GM10266 (cell line): ENCODE measurements around the gene IFT57.

Experiments
- DNase-seq: peaks from one replicate; pipeline ENCODE4 v3.0.0; 2012; ENCODE audit errors: extremely low spot score
- TF ChIP-seq, protein P1 (sequence below): IDR thresholded peaks from 2 replicates; pipeline ENCODE4 v1.5.1; 2012; ENCODE audit warnings: mild to moderate bottlenecking, low read depth; ENCODE audit not compliant: control insufficient read depth, insufficient read depth; ENCODE audit errors: missing control alignments

The IFT57 gene

DNA sequence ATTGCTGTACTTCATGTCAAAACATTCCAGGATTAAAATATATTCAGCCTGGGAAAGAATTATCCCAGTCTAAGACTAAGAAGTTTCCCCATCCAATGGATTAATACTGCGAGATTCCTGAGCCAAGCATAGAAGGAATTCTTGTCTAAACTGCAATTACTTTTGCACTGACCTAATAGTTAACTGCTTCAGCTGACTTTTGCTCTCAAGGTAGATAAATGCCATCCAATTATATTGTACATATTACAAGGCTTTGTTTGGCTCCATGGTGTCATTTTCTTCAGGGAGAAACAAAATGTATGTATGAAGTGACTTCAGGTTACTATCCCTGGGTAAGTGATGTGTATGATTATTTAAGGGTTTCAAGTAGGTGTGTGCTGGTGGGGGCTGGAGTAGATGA, 6.1 kb upstream of the IFT57 start:
- TF ChIP-seq, protein P1, sequence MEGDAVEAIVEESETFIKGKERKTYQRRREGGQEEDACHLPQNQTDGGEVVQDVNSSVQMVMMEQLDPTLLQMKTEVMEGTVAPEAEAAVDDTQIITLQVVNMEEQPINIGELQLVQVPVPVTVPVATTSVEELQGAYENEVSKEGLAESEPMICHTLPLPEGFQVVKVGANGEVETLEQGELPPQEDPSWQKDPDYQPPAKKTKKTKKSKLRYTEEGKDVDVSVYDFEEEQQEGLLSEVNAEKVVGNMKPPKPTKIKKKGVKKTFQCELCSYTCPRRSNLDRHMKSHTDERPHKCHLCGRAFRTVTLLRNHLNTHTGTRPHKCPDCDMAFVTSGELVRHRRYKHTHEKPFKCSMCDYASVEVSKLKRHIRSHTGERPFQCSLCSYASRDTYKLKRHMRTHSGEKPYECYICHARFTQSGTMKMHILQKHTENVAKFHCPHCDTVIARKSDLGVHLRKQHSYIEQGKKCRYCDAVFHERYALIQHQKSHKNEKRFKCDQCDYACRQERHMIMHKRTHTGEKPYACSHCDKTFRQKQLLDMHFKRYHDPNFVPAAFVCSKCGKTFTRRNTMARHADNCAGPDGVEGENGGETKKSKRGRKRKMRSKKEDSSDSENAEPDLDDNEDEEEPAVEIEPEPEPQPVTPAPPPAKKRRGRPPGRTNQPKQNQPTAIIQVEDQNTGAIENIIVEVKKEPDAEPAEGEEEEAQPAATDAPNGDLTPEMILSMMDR: no peak
- no peak for DNase-seq

DNA sequence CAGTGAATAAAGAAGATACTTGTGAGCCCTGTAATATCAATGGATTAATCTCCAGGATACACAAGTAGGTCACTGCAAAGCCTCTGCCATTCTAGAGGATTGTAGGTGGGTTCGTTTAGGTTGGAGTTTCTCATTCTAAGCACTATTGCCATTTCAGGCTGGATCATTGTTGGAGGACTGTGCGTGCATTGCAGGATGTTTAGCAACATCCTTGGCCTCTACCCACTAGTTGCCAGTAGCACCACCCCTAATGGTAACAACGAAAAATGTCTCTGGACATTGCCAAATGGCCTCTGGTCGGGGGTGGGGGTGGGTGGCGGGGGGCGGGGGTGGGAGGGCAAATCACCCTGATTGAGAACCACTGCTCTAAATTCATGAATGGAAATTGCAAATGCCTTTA, 4.9 kb upstream of the IFT57 start:
- DNase-seq: no peak
- TF ChIP-seq, protein P1: no peak

GRCh38 chr3:108225221-108225620, 3.0 kb upstream of the IFT57 start:
- TF ChIP-seq, protein P1: no peak
- no peak for DNase-seq

- TF ChIP-seq, protein P1: no peak
- no peak for DNase-seq
Observed at GRCh38 chr3:108223928-108224327, 1.7 kb upstream of the IFT57 start.

- DNase-seq: no peak
- TF ChIP-seq, protein P1: no peak
Observed at GRCh38 chr3:108222853-108223565, 785 bp upstream of the IFT57 start.

DNA sequence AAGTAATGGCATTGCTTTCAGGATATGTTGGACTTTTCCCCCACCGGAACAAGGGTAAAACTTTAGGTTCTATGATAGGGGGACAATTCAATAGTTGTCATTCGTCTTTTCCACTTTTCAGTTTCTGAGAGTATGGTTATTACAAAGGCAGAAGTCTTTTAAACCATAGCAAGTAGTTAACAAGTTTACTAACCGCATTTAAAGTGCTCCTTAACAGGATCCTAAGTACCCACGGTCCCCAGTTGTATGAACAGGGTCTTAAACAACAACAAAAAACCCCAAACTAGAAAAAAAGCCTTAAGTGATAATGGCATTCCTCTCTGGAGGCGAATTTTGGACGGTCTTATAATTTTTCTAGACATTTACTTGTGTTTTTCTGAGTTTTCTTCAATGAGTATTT, 831 bp downstream of the IFT57 start:
- TF ChIP-seq, protein P1: no peak
- no peak for DNase-seq

GRCh38 chr3:108219336-108219735, 2.9 kb downstream of the IFT57 start:
- TF ChIP-seq, protein P1: no peak
- DNase-seq: peak; percentile 27
